Peyer's patch (tissue), 4 donors: Measurements from ENCODE around the gene ATP10A. TPM values are rescaled to one million over a fixed set of nuclear protein-coding genes. Genes with fewer than 3 reads are reported as not detected.

ENCODE experiments used
- DNase-seq, 3 donors: peaks; one replicate each; pipeline ENCODE4 v3.0.0-alpha.2; 2017 to 2019
- H3K27ac ChIP-seq, 4 donors: fragments of 200-600 bp; sonication (generic); one replicate each; pipeline ENCODE4 v1.5.1; 2016 to 2019
- H3K27me3 ChIP-seq, 2 donors: fragments of 200-600 bp; sonication (generic); one replicate each; pipeline ENCODE4 v1.5.1; 2019
- H3K36me3 ChIP-seq, 3 donors: fragments of 200-600 bp; sonication (generic); one replicate each; pipeline ENCODE4 v1.5.1; 2016 to 2019
- H3K4me1 ChIP-seq, 4 donors: fragments of 200-600 bp; sonication (generic); one replicate each; pipeline ENCODE4 v1.5.1; 2016 to 2019
- H3K4me3 ChIP-seq, 4 donors: fragments of 200-600 bp; sonication (generic); 1 replicate in 3 of 4; 2 replicates in 1 of 4; pipeline ENCODE4 v1.5.1; 2016 to 2019; ENCODE audit warnings: mild to moderate bottlenecking in 1 of 4
- H3K9me3 ChIP-seq, 4 donors: fragments of 200-600 bp; sonication (generic); one replicate each; pipeline ENCODE4 v1.5.1; 2016 to 2019; ENCODE audit warnings: mild to moderate bottlenecking in 1 of 4
- POLR2A ChIP-seq, 2 donors: fragments of 450-650 bp; IDR thresholded peaks; one replicate each; pipeline ENCODE4 v1.5.1; 2017; ENCODE audit warnings: antibody characterized with exemption in 2 of 2, mild to moderate bottlenecking in 2 of 2, moderate library complexity in 2 of 2
- total RNA-seq, 4 donors: library from RNA; depleted of rRNA; stranded (reverse); fragments of >200 nt; gene quantifications; one replicate each; pipeline ENCODE4 v1.1.0, GENCODE V29; 2016
- TF ChIP-seq, protein P1 (sequence below), 6 experiments: fragments of 450-650 bp in 4 of 6; fragments of 200-600 bp in 2 of 6; sonication (generic) in 1 of 6; IDR thresholded peaks; one replicate each; pipeline ENCODE4 v1.5.1; 2017 to 2019; ENCODE audit warnings: antibody characterized with exemption in 6 of 6, mild to moderate bottlenecking in 3 of 6, moderate library complexity in 1 of 6

The ATP10A gene
- total RNA-seq, 4 donors from 2014 or later, result 1.6 to 7.4 (median 3.7) TPM

DNA sequence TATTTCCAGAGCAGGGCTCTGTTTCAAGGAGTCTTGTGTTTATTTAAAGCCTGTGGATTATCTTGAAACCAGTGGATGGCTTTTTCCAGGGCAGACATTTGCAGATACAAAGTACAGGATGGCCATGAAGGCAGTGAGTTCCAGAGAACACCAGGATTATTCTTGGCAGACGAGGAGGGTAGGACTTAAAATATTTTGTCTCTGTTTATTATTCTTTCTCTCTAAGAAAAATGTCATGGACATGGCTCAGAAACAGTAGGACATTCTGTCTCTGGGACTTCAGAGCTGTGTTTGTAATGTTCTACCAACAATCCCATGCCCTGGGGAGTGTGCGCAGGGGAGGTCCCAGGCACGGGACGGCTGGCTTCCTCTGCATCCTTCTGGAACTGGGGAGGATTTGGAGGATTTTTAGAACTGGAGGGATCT lies 125.9 kb downstream of the ATP10A start:
- Histone ChIP-seq H3K4me3 (no peak overlapping the region), H3K27ac (peak overlapping the region in 1 of 4 donors; percentile 49), H3K27me3 (no peaks in the 10 kb centered on the region), H3K4me1 (no peaks in the 10 kb centered on the region), H3K9me3 (peaks cover 0 to 3% (median 1%) of the 10 kb centered on the region in 4 donors), H3K36me3 (no peaks in the 10 kb centered on the region)
- DNase-seq, result no peak
- TF ChIP-seq, protein P1, sequence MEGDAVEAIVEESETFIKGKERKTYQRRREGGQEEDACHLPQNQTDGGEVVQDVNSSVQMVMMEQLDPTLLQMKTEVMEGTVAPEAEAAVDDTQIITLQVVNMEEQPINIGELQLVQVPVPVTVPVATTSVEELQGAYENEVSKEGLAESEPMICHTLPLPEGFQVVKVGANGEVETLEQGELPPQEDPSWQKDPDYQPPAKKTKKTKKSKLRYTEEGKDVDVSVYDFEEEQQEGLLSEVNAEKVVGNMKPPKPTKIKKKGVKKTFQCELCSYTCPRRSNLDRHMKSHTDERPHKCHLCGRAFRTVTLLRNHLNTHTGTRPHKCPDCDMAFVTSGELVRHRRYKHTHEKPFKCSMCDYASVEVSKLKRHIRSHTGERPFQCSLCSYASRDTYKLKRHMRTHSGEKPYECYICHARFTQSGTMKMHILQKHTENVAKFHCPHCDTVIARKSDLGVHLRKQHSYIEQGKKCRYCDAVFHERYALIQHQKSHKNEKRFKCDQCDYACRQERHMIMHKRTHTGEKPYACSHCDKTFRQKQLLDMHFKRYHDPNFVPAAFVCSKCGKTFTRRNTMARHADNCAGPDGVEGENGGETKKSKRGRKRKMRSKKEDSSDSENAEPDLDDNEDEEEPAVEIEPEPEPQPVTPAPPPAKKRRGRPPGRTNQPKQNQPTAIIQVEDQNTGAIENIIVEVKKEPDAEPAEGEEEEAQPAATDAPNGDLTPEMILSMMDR (IDR thresholded peaks at IDR 0.05), result no peak
- TF ChIP-seq POLR2A (IDR thresholded peaks at IDR 0.05), result no peak

DNA sequence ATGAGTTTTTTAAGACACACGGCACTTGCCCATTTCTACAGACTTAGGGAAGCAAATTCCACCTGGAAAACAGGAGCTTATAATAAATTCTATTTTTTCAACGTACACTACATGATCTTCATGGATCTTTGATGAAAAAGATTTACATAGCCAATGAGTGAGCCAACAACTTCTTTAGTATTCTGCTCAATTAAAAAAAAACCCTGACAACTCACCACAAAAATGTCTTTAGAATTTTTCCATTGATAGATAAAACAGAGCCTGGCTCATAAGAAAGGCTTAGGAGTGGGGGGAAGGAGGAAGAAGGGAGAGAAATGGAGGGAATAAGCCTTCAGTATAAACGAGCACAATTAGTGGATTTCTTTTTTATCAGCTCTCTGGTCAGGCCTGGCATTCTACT lies 126.7 kb downstream of the ATP10A start:
- peak overlapping the region in 1 of 4 donors; percentile 49 for H3K27ac ChIP-seq
- no peak for TF ChIP-seq POLR2A (IDR thresholded peaks at IDR 0.05)
- TF ChIP-seq, protein P1 (IDR thresholded peaks at IDR 0.05), result no peak
- no peaks in the 10 kb centered on the region for H3K27me3 ChIP-seq
- no peaks in the 10 kb centered on the region for H3K36me3 ChIP-seq
- H3K4me3 ChIP-seq, result no peak overlapping the region
- peaks cover 0 to 3% (median 1%) of the 10 kb centered on the region in 4 donors for H3K9me3 ChIP-seq
- no peak for DNase-seq
- H3K4me1 ChIP-seq, result no peaks in the 10 kb centered on the region

GRCh38 chr15:25735550-25736384 lies 127.4 kb downstream of the ATP10A start:
- no peaks in the 10 kb centered on the region for H3K4me1 ChIP-seq
- TF ChIP-seq, protein P1 (IDR thresholded peaks at IDR 0.05), result no peak
- no peak for TF ChIP-seq POLR2A (IDR thresholded peaks at IDR 0.05)
- peaks cover 0 to 3% (median 1%) of the 10 kb centered on the region in 4 donors for H3K9me3 ChIP-seq
- H3K27ac ChIP-seq, result no peak overlapping the region
- H3K4me3 ChIP-seq, result no peak overlapping the region
- H3K27me3 ChIP-seq, result no peaks in the 10 kb centered on the region
- H3K36me3 ChIP-seq, result no peaks in the 10 kb centered on the region
- DNase-seq, result no peak

DNA sequence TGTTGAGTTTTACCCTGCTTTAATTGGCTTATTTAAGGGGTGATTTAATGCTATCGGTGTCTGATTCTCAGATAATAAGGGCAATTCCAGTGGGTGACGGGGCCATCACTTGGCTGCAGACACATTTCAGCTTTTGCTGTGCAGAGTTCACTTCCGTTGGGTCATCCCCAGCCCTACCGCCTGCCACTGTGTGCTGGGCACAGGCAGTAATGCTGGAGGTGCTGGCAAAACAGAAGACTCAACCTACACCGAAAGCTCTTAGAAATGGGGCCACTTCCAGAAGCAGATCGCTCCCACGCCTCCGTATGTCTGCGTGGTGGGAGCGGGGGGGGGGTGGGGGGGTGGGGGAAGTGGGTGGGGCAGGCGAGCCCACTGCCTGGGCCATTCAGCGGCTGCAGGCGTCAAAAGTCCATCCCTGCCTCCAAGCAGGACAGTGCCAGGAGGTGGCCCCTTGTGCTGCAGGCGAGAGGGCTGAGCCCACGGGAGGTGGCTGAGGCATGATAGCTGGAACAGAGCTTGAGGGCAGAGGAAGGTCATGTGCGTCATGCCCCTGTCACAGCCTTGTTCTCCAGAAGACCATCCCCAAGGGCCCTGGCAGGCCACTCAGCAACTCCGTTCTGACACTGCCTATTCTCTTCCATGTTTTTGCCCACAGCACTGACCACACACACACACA lies 128.3 kb downstream of the ATP10A start:
- no peak overlapping the region for H3K4me3 ChIP-seq
- peak in 1 of 3 donors; percentile 18 for DNase-seq
- no peaks in the 10 kb centered on the region for H3K36me3 ChIP-seq
- H3K27ac ChIP-seq, result no peak overlapping the region
- TF ChIP-seq POLR2A (IDR thresholded peaks at IDR 0.05), result no peak
- TF ChIP-seq, protein P1 (IDR thresholded peaks at IDR 0.05), result no peak
- H3K27me3 ChIP-seq, result no peaks in the 10 kb centered on the region
- H3K9me3 ChIP-seq, result peaks cover 0 to 3% (median 1%) of the 10 kb centered on the region in 4 donors
- H3K4me1 ChIP-seq, result no peaks in the 10 kb centered on the region

DNA sequence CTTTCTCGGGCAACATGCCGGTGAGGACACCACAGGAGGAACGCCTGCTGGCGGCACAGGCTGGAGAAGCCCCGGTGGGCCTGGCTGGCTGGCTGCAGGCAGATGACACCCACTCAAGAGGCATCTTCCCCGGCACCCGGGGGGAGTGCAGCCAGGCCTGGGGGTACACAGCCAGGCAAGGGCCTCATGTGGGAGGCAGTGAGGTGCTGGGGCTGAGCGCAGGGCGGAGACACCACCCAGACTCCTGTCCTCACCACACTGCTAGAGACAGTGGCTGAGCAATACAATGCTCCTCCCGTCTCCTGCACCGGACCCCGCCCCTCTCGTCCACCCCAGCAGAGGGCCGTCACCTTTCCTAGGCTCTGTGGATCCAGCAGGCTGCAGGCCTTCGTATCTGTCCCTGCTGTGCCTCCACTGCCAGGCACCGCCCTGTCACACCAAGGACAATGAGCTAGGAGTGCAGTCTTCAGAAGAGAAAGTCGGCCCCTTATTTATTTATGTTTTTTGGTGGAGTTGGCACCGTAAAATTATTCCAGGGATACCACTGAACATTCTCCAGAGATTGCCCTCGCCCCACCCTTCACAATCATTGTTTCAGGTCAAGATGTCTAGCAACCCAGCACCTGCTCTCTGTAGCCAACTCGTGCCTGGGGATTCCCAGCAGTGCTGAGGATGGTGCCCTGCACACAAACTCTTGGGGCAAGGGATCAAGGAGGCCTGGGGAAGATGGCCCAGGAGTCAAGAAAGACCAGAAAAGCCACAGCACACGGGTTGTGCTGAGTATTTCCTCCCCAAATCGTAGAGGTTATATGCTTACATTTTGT lies 129.1 kb downstream of the ATP10A start:
- Histone ChIP-seq H3K27ac (no peak overlapping the region), H3K4me3 (no peak overlapping the region), H3K36me3 (no peaks in the 10 kb centered on the region)

More for the DNA sequence above, 129.1 kb downstream of the ATP10A start:
- no peak for TF ChIP-seq POLR2A (IDR thresholded peaks at IDR 0.05)
- TF ChIP-seq, protein P1 (IDR thresholded peaks at IDR 0.05), result no peak
- no peak for DNase-seq
- no peaks in the 10 kb centered on the region for H3K27me3 ChIP-seq
- H3K4me1 ChIP-seq, result no peaks in the 10 kb centered on the region
- H3K9me3 ChIP-seq, result peaks cover 0 to 3% (median 1%) of the 10 kb centered on the region in 4 donors
